Tibial artery (tissue), 4 donors: Measurements from ENCODE around the gene RAB11FIP5.

ENCODE experiments used
- DNase-seq, 2 donors: peaks; one replicate each; pipeline ENCODE4 v3.0.0-alpha.2; 2019
- H3K27ac ChIP-seq, 2 donors: fragments of 200-600 bp; sonication (generic) in 1 of 2; 1 replicate in 1 of 2; 2 replicates in 1 of 2; pipeline ENCODE4 v1.5.1; 2018 to 2019; ENCODE audit warnings: mild to moderate bottlenecking in 1 of 2
- H3K27me3 ChIP-seq, 2 donors: fragments of 200-600 bp; sonication (generic) in 1 of 2; one replicate each; pipeline versions ENCODE4 v1.5.1 to v1.6.0; 2016 to 2019
- H3K36me3 ChIP-seq, 3 donors: fragments of 200-600 bp; sonication (generic) in 2 of 3; one replicate each; pipeline ENCODE4 v1.5.1; 2016 to 2019; ENCODE audit warnings: mild to moderate bottlenecking in 2 of 3
- H3K4me1 ChIP-seq, 4 donors: fragments of 200-600 bp; sonication (generic) in 2 of 4; 1 replicate in 3 of 4; 2 replicates in 1 of 4; pipeline ENCODE4 v1.5.1; 2016 to 2019
- H3K4me3 ChIP-seq, 2 donors: fragments of 200-600 bp; sonication (generic) in 1 of 2; 1 replicate in 1 of 2; 2 replicates in 1 of 2; pipeline ENCODE4 v1.5.1; 2018 to 2019; ENCODE audit warnings: mild to moderate bottlenecking in 2 of 2
- H3K9me3 ChIP-seq, 3 donors: fragments of 200-600 bp; sonication (generic) in 1 of 3; one replicate each; pipeline ENCODE4 v1.5.1; 2016 to 2019
- CTCF ChIP-seq, 2 experiments: fragments of 200-600 bp in 1 of 2; fragments of 450-650 bp in 1 of 2; IDR thresholded peaks; one replicate each; pipeline ENCODE4 v1.5.1; 2017 to 2019; ENCODE audit warnings: antibody characterized with exemption in 2 of 2, mild to moderate bottlenecking in 1 of 2, moderate library complexity in 1 of 2
- intact Hi-C: fragments of 100-400 bp; cut with DNase I; formaldehyde crosslinking; loops from one replicate; pipeline ENCODE4 v1.15.0; 2023; ENCODE audit warnings: low total_unique reads

The RAB11FIP5 gene

GRCh38 chr2:73033142-73033765, 79.5 kb downstream of the RAB11FIP5 start:
- Histone ChIP-seq H3K27ac (no peak overlapping the region), H3K4me3 (no peak overlapping the region), H3K9me3 (no peaks in the 10 kb centered on the region), H3K27me3 (no peaks in the 10 kb centered on the region), H3K4me1 (peaks cover 0 to 5% (median 0%) of the 10 kb centered on the region in 4 donors), H3K36me3 (peaks cover 0 to 2% (median 0%) of the 10 kb centered on the region in 3 donors)
- no peak for TF ChIP-seq CTCF (IDR thresholded peaks at IDR 0.05)
- intact Hi-C loops = no loop called here
- DNase-seq = no peak

GRCh38 chr2:73032702-73033097, 80.0 kb downstream of the RAB11FIP5 start:
- Histone ChIP-seq H3K36me3 (peaks cover 0 to 7% (median 0%) of the 10 kb centered on the region in 3 donors), H3K9me3 (no peaks in the 10 kb centered on the region), H3K4me3 (no peak overlapping the region), H3K27ac (no peak overlapping the region), H3K4me1 (peaks cover 0 to 5% (median 0%) of the 10 kb centered on the region in 4 donors), H3K27me3 (no peaks in the 10 kb centered on the region)
- DNase-seq = no peak
- no peak for TF ChIP-seq CTCF (IDR thresholded peaks at IDR 0.05)
- intact Hi-C loops = no loop called here

- no peak for TF ChIP-seq CTCF (IDR thresholded peaks at IDR 0.05)
- Histone ChIP-seq H3K4me3 (no peak overlapping the region), H3K36me3 (peaks cover 0 to 8% (median 0%) of the 10 kb centered on the region in 3 donors), H3K9me3 (no peaks in the 10 kb centered on the region), H3K27me3 (no peaks in the 10 kb centered on the region), H3K27ac (no peak overlapping the region), H3K4me1 (peaks cover 0 to 5% (median 0%) of the 10 kb centered on the region in 4 donors)
- intact Hi-C loops = no loop called here
- DNase-seq = no peak
These were observed 80.7 kb downstream of the RAB11FIP5 start for GRCh38 chr2:73031725-73032701.

- intact Hi-C loops = no loop called here
- Histone ChIP-seq H3K4me3 (no peak overlapping the region), H3K9me3 (no peaks in the 10 kb centered on the region), H3K36me3 (peaks cover 0 to 8% (median 0%) of the 10 kb centered on the region in 3 donors), H3K27me3 (no peaks in the 10 kb centered on the region), H3K4me1 (peaks cover 0 to 5% (median 0%) of the 10 kb centered on the region in 4 donors), H3K27ac (no peak overlapping the region)
- no peak for DNase-seq
- no peak for TF ChIP-seq CTCF (IDR thresholded peaks at IDR 0.05)
These were observed 81.6 kb downstream of the RAB11FIP5 start for GRCh38 chr2:73031095-73031678.

- intact Hi-C loops = no loop called here
- H3K36me3 ChIP-seq = peaks cover 0 to 8% (median 0%) of the 10 kb centered on the region in 3 donors
- H3K27me3 ChIP-seq = no peaks in the 10 kb centered on the region
- H3K4me3 ChIP-seq = no peak overlapping the region
- no peak overlapping the region for H3K27ac ChIP-seq
- H3K4me1 ChIP-seq = peaks cover 0 to 5% (median 0%) of the 10 kb centered on the region in 4 donors
- no peak for DNase-seq
- H3K9me3 ChIP-seq = no peaks in the 10 kb centered on the region
- TF ChIP-seq CTCF (IDR thresholded peaks at IDR 0.05) = no peak
These were observed 83.9 kb downstream of the RAB11FIP5 start for GRCh38 chr2:73028841-73029240.
